HG03575 (cell line): ENCODE results near the gene WNK2.
"Not testable (repeated sequence)": the region's sequence is repeated elsewhere in the genome, so short reads cannot be mapped to it uniquely, and the experiment has no call there.

Source experiments
- ATAC-seq: cut with Tn5 transposase; IDR thresholded peaks from one replicate; pipeline ENCODE4 v1.9.1; 2021; ENCODE audit not compliant: unreplicated experiment, insufficient number of reproducible peaks, low FRiP score; ENCODE audit errors: extremely low read depth

WNK2 gene

DNA sequence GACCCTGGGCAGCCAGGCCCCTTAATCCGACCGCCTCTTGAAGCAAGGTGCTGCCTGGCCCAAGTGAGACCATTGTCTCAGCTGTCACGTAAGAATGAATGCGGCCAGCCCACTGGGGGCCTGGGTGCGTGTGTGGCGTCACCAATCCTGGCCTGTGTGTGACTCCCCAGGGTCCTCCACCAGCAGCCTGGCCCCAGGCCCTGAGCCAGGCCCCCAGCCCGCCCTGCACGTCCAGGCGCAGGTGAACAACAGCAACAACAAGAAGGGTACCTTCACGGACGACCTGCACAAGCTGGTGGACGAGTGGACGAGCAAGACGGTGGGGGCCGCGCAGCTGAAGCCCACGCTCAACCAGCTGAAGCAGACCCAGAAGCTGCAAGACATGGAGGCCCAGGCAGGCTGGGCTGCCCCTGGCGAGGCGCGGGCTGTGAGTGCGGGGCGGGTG is 124.2 kb downstream of the WNK2 start:
- no peak for ATAC-seq

DNA sequence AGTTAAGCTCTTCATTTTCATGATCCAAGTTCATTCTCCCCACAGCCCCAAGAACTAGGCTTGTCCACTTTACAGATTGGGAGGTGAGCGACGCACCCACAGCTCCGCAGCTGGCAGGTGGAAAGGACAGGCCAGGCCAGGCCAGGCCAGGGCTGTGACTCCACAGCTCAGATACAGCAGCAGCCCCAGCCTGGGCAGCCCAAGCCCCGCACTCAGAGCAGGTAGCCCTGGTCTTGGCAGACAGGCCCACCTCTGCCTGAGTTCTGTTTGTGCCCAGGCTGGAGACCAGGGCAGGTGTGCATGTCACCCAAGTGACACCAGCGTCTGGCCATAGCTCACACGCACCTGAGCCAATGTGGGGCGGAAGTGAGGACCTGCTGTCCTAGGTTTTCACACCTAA is 124.7 kb downstream of the WNK2 start:
- no peak for ATAC-seq

DNA sequence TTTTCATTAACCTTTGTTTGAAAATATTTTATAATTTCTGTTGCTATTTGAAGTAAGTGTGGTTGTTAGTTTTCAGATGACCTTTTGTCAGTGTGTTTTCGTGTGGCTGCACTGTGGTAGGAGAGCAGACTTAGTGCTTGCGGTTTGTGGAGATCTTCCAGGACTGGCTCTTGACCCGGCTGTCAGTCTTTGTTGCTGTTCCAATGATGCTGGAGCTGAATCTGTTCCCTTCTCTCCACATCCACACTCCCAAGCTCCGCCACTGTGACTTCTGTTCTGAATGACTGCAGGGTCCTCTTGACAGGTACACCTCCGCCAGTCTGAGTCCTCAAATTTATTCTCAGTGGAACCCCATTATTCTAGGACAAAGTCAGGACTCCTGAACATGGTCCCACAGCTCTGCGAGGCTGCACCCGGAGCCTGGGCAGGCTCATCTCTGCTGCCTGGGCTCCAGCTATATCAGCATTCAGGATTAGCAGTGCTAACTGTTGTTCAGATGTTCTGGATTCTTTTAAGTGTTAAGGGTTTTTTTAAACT is 126.0 kb downstream of the WNK2 start:
- no peak for ATAC-seq

DNA sequence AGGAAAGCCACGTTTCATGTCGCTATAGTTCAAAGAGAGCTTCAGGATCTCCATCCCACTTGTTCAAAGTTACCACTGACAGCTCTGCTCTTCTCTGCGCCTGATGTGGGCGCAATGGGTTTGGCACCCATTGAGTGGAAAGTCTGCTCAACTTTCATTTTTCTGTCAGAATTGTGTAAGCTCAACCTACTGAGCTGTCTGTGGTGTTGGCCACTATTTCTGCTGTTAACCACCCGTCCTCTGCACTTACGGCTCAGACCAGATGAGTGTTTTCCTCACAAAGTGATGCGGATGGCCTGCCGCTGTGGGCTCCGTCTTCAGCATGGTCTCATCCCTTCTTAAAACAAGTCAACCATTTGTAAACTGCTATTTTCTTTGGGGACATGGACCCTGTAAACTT is 131.2 kb downstream of the WNK2 start:
- no peak for ATAC-seq

DNA sequence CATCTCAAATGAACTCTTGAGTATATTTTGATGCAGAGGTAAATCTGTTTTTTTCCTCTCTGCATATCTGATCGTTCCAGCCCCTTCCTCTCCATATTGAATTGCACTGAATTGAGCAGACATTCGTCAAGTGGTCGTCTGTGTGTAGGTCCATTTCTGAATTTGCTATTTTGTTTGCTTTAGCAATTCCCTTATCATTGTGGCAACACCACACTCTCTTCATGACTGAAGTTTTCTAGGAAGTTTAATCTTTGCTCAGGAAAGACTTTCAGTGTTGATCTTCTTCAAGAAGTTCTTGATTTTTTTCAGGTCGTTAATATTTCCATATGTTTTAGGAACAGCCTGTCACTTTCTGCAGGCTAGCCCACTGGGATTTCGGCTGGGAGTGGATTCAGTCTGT is 132.0 kb downstream of the WNK2 start:
- ATAC-seq: no peak

DNA sequence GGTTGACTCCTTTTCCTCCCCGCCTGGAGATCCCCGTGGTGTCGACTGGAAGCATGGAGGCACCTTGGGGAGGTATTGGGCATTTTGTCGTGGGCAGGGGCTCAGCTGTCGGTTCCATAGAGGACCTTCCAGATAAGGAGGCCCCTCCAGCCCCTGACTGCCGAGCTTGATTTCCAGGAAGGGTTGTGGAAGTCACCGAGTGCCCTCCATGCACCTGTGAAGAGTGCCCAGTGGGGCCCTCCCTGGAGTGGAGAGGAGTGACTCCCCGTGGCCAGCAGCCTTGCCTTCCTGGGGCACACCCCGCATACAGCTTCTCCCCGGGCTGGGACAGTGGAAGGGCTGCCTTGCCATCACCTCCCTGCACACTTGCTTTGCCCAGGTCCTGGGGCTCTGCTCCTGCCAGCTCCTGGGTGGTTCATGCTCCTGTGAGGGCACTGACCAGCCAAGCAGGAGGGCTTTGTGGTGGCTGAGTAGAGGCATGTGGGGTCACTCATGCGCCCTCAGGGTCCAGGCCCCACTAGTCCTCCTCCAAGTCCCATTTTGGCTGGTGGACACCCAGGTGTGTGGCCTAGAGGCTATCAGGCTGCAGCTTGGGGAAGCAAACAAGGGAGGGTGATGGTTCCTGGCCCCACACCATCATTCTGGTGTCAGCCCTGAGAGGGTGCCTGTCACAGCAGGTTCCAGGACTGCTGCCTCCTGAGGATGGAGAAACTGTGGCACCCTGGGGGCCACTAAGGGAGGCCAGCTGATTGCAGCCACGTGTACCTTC is 133.0 kb downstream of the WNK2 start:
- no peak for ATAC-seq

DNA sequence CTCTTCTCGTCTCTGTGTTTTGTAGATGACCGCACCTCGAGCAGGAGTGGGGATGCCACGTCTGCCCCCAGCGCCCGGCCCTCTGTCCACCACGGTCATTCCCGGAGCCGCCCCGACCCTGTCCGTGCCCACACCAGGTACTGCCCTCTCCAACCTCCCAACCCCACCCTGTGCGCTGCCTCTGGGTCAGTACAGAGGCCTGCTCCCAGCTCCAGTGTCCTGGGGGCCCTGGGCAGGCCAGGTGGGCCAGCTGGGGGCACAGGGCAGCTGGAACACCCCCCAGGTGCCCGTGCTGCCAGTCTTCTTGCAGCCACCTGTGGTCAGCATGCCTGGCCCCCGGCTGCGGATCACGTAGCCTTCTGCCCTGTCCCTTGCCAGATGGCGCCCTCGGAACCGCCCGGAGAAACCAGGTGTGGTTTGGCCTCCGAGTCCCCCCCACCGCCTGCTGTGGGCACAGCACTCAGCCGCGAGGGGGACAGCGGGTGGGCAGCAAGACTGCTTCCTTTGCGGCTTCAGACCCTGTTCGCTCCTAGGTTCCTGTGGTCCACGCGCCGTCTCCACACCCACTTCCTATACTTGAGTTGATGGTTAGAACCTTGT is 133.7 kb downstream of the WNK2 start:
- no peak for ATAC-seq

DNA sequence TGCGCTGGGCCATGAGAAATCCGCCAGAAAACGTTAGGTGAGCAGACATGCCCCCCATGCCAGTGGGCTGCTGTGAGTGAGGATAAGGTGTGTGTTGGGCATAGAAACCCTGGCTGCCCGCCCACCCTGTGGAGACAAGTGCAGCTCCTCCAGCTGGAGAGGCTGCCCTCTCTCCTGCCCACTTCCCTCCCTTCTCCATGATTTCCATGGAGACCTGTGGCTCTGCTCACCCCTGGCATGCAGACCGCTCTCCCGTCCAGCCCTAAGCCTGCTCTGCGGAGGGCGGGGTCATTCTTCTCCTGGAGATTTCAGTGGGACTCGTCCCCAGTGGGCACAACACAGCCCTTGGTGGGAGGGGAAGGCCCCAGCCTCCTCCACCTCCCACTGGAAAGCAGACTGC is 134.5 kb downstream of the WNK2 start:
- ATAC-seq: no peak

DNA sequence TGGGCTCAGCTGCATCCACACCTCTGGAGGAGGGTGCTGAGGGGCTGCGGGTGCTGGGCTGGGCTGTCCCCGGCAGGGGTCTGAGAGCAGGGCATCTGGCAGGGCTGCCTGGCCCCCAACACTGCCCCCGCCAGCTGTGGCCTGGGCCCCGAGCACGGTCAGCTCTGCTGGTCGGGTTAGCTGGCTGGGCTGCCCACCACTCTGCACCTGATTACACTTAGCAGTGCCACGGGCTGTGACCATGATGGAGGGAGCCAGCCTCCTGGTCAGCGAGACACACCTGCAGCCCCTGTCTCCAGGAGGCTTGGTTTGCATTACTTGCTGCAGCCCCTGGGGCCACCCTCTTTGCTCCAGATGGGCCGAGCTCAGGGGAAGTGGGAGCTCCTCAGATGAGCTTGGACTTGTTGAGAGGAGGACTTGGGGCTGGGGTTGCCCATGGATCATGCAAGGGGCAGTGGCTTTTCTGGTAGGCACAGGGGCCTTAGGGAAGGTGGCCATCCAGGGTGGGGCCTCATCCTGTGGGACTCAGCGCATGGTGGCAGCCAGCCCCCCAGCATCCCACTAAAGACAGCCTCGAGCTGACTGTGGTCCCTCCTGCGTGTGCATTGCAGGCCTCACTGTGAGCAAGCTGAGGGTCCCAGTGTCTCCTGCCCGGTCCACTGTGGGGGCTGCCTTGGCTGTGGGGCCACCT is 135.5 kb downstream of the WNK2 start:
- ATAC-seq: no peak

DNA sequence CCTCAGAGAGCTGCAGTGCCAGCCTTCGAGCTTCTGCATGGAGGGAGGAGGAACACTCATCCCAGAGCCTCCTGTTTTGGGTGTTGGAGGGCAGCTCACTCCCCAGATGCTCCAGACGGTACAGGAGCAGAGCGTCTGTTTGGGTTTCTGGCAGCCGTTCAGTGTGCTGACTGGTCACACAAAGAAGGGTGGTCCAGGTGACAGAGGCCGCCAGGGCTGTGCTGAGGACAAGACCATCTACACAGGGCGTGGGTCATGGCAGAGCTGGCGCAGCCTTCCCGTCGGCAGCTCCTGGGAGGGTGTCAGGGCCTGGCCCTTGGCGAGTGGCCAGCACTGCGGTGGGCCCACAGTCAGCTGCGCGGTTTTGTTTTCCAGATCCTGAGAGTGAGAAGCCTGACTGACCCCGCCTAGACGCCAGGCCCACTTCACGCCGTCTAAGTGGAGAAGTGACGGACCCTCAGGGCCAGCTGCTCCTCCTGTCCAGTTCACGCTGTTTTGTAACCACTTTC is 136.1 kb downstream of the WNK2 start:
- no peak for ATAC-seq

DNA sequence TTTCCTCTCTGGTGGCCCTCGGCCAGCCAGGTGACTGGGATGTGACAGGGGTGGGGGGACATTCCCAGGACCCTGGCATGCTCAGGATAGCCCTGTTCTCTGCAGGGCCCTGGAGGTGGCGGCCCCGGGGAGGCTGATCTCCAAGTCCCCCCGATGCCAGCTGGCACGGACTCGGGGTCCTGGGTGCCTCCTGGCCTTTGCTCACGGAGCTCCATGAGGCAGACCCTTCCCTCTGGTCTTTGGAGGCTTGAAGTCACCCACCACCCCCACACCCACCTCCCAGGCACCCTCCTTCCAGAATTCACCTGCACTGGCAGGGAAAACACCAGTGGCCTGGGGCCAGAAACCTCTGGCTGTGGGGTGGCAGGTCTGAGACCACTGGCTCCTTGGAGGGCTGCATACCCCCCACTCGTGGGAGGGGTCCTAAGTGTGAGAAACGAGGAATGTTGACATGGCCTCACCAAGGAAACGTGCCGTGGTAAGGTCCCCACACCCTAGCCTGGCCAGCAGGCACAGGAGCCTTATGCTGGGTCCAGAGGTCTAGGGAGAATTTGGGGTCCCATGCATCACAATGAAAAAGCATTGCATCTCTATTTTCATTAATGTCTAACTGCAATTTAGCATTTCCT is 136.8 kb downstream of the WNK2 start:
- no peak for ATAC-seq

DNA sequence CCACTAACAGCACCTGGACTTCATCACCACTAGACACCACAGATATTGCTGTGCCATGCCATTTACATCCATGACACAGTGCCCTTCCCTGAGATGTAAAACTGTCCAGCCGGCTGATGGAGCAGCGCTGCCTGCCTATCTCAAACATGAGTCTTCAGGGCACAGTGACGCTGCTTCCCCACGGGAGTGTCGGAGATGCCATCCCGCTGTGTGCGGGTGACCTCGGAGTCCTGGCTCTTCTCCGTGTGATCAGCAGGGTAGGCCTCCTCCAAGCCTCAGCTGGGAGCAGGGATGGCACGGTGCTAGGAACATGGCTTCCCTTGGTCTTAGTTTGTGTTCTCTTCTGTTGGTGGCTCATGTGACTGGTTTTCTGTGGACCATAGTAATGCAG is 137.3 kb downstream of the WNK2 start:
- ATAC-seq: no peak

DNA sequence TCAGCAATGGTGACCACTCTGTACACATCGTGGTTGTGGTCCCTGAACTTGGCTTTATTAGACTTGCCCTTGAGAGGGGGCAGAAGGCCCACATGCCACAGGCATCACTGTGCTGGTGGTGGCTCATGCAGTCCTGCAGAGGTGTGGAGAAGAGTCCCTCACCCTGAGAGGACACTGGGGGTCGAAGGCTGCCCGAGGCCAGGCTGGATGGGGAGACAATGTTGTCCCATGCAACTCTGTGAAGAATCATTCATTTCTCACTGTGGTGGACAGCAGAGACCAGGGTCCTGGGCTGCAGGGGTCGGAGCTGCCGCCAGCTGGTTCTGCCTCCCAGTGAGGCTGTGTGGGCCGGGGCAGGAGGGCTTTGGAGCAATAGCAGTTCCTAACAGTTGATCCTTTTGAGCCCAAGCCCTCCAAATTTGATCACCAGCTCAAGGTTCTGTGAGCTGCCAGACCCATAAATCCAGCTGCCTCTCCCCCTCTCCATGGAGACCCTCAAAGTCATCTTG is 139.6 kb downstream of the WNK2 start:
- not testable (repeated sequence) for ATAC-seq

DNA sequence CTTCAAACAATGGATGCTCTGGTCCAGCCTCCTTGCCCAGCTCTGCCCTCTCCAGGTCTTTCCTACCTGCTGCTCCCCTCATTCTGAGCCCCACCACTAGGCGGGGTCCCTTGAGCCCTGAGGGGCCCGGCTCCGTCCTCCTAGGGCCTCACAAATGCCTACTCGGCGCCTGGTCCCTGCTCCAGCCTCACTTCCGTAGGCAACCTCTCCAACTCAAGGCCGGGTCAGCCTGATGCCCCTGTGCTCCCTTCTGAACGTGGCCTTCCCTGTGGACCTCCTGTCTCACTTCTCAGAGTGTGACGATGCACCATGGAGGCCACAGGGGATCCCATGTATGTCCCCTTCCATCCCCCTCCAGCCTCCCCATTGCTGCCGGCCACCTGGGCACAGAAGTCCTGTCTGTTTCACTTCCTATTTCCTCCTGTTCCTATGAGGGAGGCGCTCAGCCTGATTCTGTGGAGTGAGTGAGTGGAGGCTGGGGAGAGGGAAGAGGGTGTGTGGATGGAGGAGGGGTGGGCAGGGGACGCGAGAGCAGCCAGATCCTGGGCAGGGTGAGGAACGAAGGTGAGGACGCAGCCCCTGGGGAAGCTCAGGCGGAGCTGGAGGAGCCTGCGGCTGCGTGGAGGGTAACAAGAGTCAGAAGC is 140.4 kb downstream of the WNK2 start:
- no peak for ATAC-seq

DNA sequence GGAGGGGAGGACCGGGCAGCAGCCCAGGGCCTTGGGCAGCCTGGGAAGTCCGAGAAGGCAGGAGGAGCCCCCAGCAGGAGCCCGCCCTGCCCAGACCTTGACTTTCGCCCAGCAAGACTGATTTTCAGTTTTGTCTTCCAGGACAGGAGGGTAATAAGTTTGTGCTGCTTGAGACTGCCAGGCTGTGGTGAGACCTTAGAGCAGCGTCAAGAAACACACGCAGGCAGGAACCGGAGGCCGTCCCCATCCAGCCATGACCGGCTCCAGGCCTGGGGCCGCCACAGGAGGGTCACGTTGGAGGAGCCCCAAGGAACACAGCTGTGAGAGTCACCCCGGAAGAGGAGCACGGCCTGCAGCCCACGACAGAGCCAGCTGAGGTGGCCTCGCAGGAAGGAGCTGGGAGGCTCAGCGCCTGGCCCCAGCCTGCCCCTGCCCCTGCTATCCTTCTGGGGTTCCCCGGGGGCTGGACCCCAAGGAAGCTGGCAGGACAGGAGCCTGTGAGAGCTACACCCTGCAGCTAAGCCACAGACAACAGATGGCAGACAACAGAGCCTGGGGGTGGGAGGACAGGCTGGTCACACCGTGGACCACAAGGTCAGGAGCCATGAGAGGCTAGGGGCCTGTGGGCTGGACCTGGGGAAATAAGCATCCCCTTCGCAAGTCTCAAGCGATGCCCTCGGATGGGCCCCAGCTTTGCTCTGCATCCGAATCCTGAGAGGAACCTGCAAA is 141.5 kb downstream of the WNK2 start:
- no peak for ATAC-seq

DNA sequence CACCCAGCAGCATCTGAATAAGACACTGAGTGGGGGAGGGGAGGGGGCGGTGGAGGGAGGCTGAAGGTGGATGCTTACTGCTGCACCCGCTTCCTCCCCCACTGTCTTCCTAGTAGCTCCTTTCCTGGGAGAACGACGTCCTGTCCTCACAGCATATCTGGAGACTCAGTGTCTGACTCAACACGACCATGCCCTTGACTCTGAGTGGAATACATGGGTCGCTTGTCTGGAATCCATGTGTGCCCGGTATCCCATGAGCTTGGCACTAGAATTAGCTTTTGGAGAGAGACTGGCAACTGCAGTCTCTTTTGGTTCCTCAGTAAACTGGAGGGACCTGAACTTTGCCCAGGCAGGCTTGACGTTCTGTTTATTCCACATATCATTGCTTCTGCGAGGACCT is 142.1 kb downstream of the WNK2 start:
- no peak for ATAC-seq

DNA sequence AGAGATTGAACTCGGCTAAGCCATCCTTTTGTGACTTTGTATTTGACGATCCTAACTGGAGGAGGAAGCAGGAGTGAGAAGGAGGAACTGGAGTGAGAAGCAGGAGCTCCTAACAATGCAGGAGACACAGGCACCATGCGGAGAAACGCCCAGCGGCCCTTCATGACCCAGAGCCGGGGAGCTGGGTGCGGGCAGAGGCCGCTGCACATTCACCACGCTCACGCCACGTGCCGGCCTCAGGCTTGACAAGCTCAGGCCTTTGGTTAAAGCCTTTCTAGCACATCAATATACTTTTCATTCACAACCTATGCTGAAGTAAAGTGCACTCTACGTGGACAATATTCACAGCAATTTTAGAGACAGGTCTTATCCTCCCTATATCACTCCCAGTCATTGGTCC is 142.7 kb downstream of the WNK2 start:
- ATAC-seq: no peak

DNA sequence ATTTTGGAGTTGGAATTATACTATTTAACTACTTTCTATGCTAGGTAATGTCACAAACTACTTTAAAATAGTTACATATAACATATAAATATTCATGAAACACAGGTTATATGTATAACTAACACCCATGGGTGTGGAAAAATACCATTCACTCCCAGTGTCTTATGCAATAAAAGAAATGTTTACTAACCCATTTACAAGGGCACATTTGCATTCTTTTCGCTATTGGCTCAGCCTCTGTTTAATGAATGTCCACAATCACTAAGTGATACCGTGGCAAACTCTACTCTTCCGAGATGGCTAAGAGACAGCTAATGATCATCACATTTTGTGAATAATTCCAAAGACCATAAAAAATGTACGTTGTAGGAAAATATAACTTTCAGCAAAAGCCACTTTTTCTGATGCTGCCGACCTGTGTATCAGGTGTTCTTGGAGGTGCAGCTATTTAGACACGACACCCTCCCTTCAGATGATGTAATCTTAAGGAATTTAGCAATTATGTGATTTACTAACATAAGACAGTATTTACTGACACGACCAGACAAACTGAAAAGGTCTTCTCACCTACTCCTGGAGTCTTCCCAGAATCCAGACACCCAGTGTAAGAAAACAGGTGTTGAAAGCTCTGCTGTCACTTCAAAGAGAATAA is 145.8 kb downstream of the WNK2 start:
- ATAC-seq: no peak
